ELF-1 (cell line): Measurements from ENCODE around the gene PJA2.
A peak's percentile ranks its signal among the peaks of the same experiment; 100 is the strongest.

ENCODE experiments used
- DNase-seq: peaks from one replicate; pipeline ENCODE4 v3.0.0-alpha.2; 2016; ENCODE audit warnings: low read depth, low spot score

The PJA2 gene

GRCh38 chr5:109350537-109351270 is 59.1 kb downstream of the PJA2 start:
- DNase-seq: no peak

DNA sequence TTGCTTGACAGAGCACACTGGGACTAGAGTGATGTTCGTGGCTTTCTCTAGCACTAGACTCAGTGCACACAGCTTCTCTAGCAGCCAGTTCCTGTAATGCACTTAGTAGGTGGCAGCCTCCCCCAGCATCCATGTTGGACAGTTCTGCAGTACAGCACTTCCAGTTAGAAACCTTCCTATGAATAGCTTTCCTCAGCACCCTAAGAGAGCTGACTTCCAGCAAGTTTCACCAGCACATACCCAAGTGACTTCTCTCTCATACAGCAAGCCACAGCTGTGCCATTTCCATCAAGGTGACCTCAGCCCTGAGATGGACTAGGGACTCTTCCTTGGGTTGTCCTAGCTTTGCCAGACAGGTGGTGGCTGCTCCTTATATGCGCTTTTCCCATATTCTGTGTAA is 60.4 kb downstream of the PJA2 start:
- DNase-seq: no peak

GRCh38 chr5:109347252-109347888 is 62.4 kb downstream of the PJA2 start:
- no peak for DNase-seq

DNA sequence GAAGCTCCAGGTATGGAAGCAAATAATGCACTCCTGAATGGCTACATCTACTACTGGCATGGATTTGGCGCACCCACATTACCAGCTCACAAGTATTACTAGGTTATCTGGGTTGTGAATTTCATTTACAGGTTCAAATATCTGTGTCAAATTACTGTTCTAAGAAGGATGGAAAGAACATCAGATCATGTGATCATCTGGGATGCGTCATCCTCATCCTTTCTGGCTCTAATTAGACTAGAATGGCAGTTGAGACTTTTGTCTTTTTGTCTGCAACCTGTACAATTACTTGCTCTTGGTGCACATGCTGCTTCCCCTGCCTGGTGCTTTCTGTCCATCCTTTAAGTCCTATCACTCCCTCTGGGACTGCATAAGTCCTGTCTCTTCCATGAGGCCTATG is 64.1 kb downstream of the PJA2 start:
- no peak for DNase-seq

GRCh38 chr5:109340351-109340750 is 69.4 kb downstream of the PJA2 start:
- DNase-seq: no peak

- DNase-seq: no peak
Observed at GRCh38 chr5:109335114-109335513, 74.7 kb downstream of the PJA2 start.

DNA sequence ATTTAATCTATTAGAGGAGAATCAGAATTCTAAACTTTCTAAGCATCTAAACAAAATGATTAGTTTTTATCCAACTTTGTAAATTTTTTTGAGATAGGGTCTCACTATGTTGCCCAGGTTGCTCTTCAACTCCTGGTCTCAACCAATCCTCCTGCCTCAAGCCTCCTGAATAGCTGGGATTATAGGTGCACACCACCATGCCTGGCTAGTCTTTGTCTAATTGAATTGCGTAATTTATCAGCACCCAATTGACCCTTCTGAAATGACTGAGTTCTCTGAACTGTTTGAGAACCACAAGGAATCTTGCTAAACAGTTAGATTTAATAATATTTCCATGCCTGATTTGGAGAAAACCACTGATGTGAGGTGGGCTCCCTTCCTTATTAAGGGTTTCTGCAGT is 75.7 kb downstream of the PJA2 start:
- no peak for DNase-seq

GRCh38 chr5:109329333-109330237 is 80.2 kb downstream of the PJA2 start:
- no peak for DNase-seq

GRCh38 chr5:109328626-109329025 is 81.1 kb downstream of the PJA2 start:
- no peak for DNase-seq

GRCh38 chr5:109327570-109327969 is 82.2 kb downstream of the PJA2 start:
- no peak for DNase-seq

GRCh38 chr5:109326919-109327318 is 82.9 kb downstream of the PJA2 start:
- no peak for DNase-seq

- no peak for DNase-seq
Observed at GRCh38 chr5:109325456-109325855, 84.3 kb downstream of the PJA2 start.

GRCh38 chr5:109324931-109325330 is 84.8 kb downstream of the PJA2 start:
- no peak for DNase-seq

- peak; percentile 51 for DNase-seq
Observed at GRCh38 chr5:109324351-109324750, 85.4 kb downstream of the PJA2 start.

GRCh38 chr5:109322694-109323093 is 87.1 kb downstream of the PJA2 start:
- DNase-seq: no peak

DNA sequence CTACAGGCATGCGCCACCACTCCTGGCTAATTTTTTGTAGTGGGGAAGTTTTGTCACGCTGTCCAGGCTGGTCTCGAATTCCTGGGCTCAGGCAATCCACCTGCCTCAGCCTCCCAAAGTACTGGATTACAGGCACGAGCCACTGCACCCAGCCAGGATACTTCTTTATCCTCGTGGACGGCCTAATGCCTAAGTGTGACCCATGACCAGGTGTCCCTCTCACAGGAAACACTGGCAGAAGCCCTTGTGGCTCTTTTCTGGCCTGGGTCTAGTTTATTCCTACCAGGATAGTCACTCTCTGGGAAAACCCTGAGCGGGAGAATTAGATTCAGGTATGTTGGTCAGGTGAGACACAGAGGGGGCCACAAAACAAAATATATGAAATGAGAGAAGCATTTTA is 90.4 kb downstream of the PJA2 start:
- DNase-seq: no peak

- no peak for DNase-seq
Observed at GRCh38 chr5:109318455-109319108, 91.2 kb downstream of the PJA2 start.

DNA sequence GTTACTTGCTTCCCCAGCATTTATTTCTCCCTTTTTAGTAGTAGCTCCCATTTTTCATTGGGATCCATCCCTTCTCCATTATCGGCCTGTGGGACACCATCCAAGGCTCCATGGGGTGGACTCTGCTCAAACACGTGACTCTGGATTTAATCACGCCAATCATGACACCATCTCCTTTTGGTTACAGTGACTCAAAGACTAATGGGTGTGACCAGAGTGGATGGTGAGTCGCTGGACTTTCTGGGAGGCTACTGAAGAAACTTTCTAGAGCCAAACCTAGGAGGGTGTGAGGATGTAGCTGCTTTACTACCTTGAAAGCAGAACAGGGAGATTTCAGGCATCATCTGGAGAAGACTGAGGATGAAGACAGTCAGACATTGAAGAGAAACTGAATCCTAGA is 93.1 kb downstream of the PJA2 start:
- no peak for DNase-seq

DNA sequence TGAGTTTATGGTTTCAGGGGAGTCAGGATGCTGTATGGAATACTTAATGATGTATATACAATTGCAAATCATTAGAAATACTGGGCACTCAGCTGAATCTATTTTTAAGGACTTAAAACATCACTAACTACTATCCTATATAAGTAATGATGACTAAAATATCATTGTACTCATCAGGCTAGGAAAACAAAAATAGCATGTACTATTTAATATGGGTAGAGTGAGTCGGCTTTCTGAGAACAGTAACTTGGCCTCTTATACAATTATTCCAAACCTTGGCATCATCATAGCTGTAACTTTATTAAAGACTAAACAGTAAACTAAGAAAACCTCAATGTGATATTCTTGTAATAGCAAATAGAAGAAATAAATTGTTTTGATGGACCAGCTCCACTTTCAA is 94.5 kb downstream of the PJA2 start:
- no peak for DNase-seq

DNA sequence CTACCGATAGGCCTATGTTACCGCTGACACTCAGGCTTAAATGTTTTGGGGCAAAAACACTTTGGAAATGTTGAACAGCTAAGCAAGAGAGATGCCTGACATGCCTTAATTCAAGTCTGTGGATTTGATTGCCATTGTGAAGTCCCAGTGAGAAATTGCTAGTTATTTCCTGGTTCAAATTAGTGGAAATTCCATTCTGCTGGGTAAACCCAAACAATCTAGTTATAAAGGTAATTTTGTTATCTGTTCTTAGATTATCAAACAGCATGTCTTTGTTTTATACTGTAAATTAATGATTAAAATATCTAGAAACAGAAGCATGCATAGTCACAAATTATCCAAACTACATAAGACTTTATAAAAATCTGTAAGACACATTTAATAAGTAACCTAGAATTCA is 96.6 kb downstream of the PJA2 start:
- DNase-seq: no peak

DNA sequence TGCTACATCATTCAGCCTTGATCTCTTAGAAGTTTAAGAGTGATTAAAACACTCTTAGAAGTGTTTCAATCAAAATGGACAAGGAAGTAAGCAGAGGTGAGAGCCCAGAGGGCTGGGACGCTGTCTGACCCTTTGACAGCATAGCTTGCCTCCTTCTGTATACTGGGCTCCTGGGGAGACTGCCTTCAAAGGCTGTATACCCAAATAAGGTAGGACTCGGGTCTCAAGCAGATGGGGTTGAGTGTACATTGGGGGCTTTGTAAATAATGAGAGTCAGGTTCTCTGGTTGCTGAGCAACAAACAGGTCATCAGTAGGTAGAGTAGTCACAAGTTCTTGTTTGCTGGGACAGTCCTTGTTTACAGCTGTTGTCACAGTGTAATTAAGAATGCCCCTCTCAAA is 97.1 kb downstream of the PJA2 start:
- DNase-seq: no peak

DNA sequence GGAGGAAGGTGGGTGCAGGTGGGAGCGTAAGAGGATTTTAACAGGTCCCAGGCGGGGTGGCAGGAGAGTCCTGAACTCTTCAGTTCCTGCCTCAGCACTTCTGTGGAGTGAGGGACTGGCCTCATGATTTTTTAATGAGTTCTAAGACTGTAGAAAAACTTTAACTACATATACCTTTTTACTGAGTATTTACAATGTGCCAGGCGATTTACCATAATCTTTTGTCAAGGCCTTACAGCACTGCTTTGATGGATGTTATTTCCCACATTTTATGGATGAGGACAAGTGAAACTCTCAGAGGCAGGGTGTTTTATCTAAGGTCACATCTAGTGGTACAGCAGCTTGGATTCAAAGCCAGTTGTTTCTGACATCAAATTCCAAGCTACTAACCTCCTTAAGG is 99.5 kb downstream of the PJA2 start:
- no peak for DNase-seq
